Measurements from ENCODE around the gene ZBTB11.
"Not testable (repeated sequence)": the region's sequence is repeated elsewhere in the genome, so short reads cannot be mapped to it uniquely, and the experiment has no call there.

Gene ZBTB11

GRCh38 chr3:101702726-101703125, 25.8 kb upstream of the ZBTB11 start:
- no peaks in the 10 kb centered on the region for H3K36me3 ChIP-seq (ENCODE audit: insufficient read depth, low read length)
- H3K9me3 ChIP-seq (ENCODE audit: low read length), result no peaks in the 10 kb centered on the region
- H3K4me1 ChIP-seq (ENCODE audit: insufficient read depth, low read length), result no peaks in the 10 kb centered on the region
- no peak overlapping the region for H3K4me3 ChIP-seq (ENCODE audit: low read length)
- H2AFZ ChIP-seq (ENCODE audit: low read depth, low read length), result no peak overlapping the region
- no peaks in the 10 kb centered on the region for H3K27me3 ChIP-seq (ENCODE audit: insufficient read depth, low read length)

- H3K4me3 ChIP-seq (ENCODE audit: low read length), result no peak overlapping the region
- H3K36me3 ChIP-seq (ENCODE audit: insufficient read depth, low read length), result no peaks in the 10 kb centered on the region
- H3K4me1 ChIP-seq (ENCODE audit: insufficient read depth, low read length), result no peaks in the 10 kb centered on the region
- no peak overlapping the region for H2AFZ ChIP-seq (ENCODE audit: low read depth, low read length)
- H3K27me3 ChIP-seq (ENCODE audit: insufficient read depth, low read length), result no peaks in the 10 kb centered on the region
- no peaks in the 10 kb centered on the region for H3K9me3 ChIP-seq (ENCODE audit: low read length)
Measured at GRCh38 chr3:101701696-101702634, 25.0 kb upstream of the ZBTB11 start.

- H3K27me3 ChIP-seq (ENCODE audit: insufficient read depth, low read length), result no peaks in the 10 kb centered on the region
- no peak overlapping the region for H3K4me3 ChIP-seq (ENCODE audit: low read length)
- H3K36me3 ChIP-seq (ENCODE audit: insufficient read depth, low read length), result no peaks in the 10 kb centered on the region
- H3K9me3 ChIP-seq (ENCODE audit: low read length), result no peaks in the 10 kb centered on the region
- H2AFZ ChIP-seq (ENCODE audit: low read depth, low read length), result no peak overlapping the region
- no peaks in the 10 kb centered on the region for H3K4me1 ChIP-seq (ENCODE audit: insufficient read depth, low read length)
Measured at GRCh38 chr3:101695779-101696372, 18.9 kb upstream of the ZBTB11 start.

GRCh38 chr3:101694836-101695235, 17.9 kb upstream of the ZBTB11 start:
- H3K27me3 ChIP-seq (ENCODE audit: insufficient read depth, low read length); H3K36me3 ChIP-seq (ENCODE audit: insufficient read depth, low read length): not testable (repeated sequence)

GRCh38 chr3:101693540-101693939, 16.6 kb upstream of the ZBTB11 start:
- not testable (repeated sequence) for H2AFZ ChIP-seq (ENCODE audit: low read depth, low read length); H3K27me3 ChIP-seq (ENCODE audit: insufficient read depth, low read length); H3K9me3 ChIP-seq (ENCODE audit: low read length); H3K4me1 ChIP-seq (ENCODE audit: insufficient read depth, low read length); H3K36me3 ChIP-seq (ENCODE audit: insufficient read depth, low read length); H3K4me3 ChIP-seq (ENCODE audit: low read length)

More at GRCh38 chr3:101694836-101695235, 17.9 kb upstream of the ZBTB11 start:
- not testable (repeated sequence) for H3K9me3 ChIP-seq (ENCODE audit: low read length); H3K4me3 ChIP-seq (ENCODE audit: low read length); H2AFZ ChIP-seq (ENCODE audit: low read depth, low read length); H3K4me1 ChIP-seq (ENCODE audit: insufficient read depth, low read length)

GRCh38 chr3:101691685-101692671, 15.0 kb upstream of the ZBTB11 start:
- H3K36me3 ChIP-seq (ENCODE audit: insufficient read depth, low read length); H3K4me1 ChIP-seq (ENCODE audit: insufficient read depth, low read length); H3K4me3 ChIP-seq (ENCODE audit: low read length); H3K9me3 ChIP-seq (ENCODE audit: low read length); H2AFZ ChIP-seq (ENCODE audit: low read depth, low read length); H3K27me3 ChIP-seq (ENCODE audit: insufficient read depth, low read length): not testable (repeated sequence)

GRCh38 chr3:101690972-101691371, 14.0 kb upstream of the ZBTB11 start:
- H3K4me3 ChIP-seq (ENCODE audit: low read length), result no peak overlapping the region
- no peaks in the 10 kb centered on the region for H3K27me3 ChIP-seq (ENCODE audit: insufficient read depth, low read length)
- peaks cover 5% of the 10 kb centered on the region for H3K4me1 ChIP-seq (ENCODE audit: insufficient read depth, low read length)
- no peak overlapping the region for H2AFZ ChIP-seq (ENCODE audit: low read depth, low read length)
- no peaks in the 10 kb centered on the region for H3K36me3 ChIP-seq (ENCODE audit: insufficient read depth, low read length)
- no peaks in the 10 kb centered on the region for H3K9me3 ChIP-seq (ENCODE audit: low read length)

GRCh38 chr3:101689286-101689685, 12.4 kb upstream of the ZBTB11 start:
- no peaks in the 10 kb centered on the region for H3K9me3 ChIP-seq (ENCODE audit: low read length)
- H3K4me1 ChIP-seq (ENCODE audit: insufficient read depth, low read length), result peaks cover 18% of the 10 kb centered on the region
- peaks cover 14% of the 10 kb centered on the region for H3K36me3 ChIP-seq (ENCODE audit: insufficient read depth, low read length)
- H2AFZ ChIP-seq (ENCODE audit: low read depth, low read length), result no peak overlapping the region
- H3K27me3 ChIP-seq (ENCODE audit: insufficient read depth, low read length), result no peaks in the 10 kb centered on the region
- H3K4me3 ChIP-seq (ENCODE audit: low read length), result no peak overlapping the region

GRCh38 chr3:101687142-101687931, 10.4 kb upstream of the ZBTB11 start:
- Histone ChIP-seq H2AFZ (ENCODE audit: low read depth, low read length) (peak overlapping the region; percentile 50), H3K4me3 (ENCODE audit: low read length) (peak overlapping the region; percentile 68), H3K27me3 (ENCODE audit: insufficient read depth, low read length) (no peaks in the 10 kb centered on the region), H3K9me3 (ENCODE audit: low read length) (no peaks in the 10 kb centered on the region), H3K36me3 (ENCODE audit: insufficient read depth, low read length) (peaks cover 32% of the 10 kb centered on the region), H3K4me1 (ENCODE audit: insufficient read depth, low read length) (peaks cover 25% of the 10 kb centered on the region)

GRCh38 chr3:101685870-101686307, 9.0 kb upstream of the ZBTB11 start:
- H3K27me3 ChIP-seq (ENCODE audit: insufficient read depth, low read length), result no peaks in the 10 kb centered on the region
- H3K9me3 ChIP-seq (ENCODE audit: low read length), result no peaks in the 10 kb centered on the region
- peaks cover 47% of the 10 kb centered on the region for H3K36me3 ChIP-seq (ENCODE audit: insufficient read depth, low read length)
- H3K4me1 ChIP-seq (ENCODE audit: insufficient read depth, low read length), result peaks cover 25% of the 10 kb centered on the region
- H3K4me3 ChIP-seq (ENCODE audit: low read length), result peak overlapping the region; percentile 68
- H2AFZ ChIP-seq (ENCODE audit: low read depth, low read length), result no peak overlapping the region

GRCh38 chr3:101685050-101685400, 8.1 kb upstream of the ZBTB11 start:
- Histone ChIP-seq H2AFZ (ENCODE audit: low read depth, low read length) (no peak overlapping the region), H3K4me3 (ENCODE audit: low read length) (peak overlapping the region; percentile 68), H3K4me1 (ENCODE audit: insufficient read depth, low read length) (peaks cover 25% of the 10 kb centered on the region), H3K36me3 (ENCODE audit: insufficient read depth, low read length) (peaks cover 56% of the 10 kb centered on the region), H3K9me3 (ENCODE audit: low read length) (no peaks in the 10 kb centered on the region), H3K27me3 (ENCODE audit: insufficient read depth, low read length) (no peaks in the 10 kb centered on the region)

GRCh38 chr3:101680466-101680865, 3.5 kb upstream of the ZBTB11 start:
- no peaks in the 10 kb centered on the region for H3K27me3 ChIP-seq (ENCODE audit: insufficient read depth, low read length)
- H2AFZ ChIP-seq (ENCODE audit: low read depth, low read length), result no peak overlapping the region
- peaks cover 23% of the 10 kb centered on the region for H3K4me1 ChIP-seq (ENCODE audit: insufficient read depth, low read length)
- no peak overlapping the region for H3K4me3 ChIP-seq (ENCODE audit: low read length)
- H3K36me3 ChIP-seq (ENCODE audit: insufficient read depth, low read length), result peaks cover 55% of the 10 kb centered on the region
- H3K9me3 ChIP-seq (ENCODE audit: low read length), result no peaks in the 10 kb centered on the region

Measured in neuron (in vitro differentiated cells).